GM13977 (cell line): ENCODE measurements around the gene CA5B.
"Not testable (repeated sequence)": the region's sequence is repeated elsewhere in the genome, so short reads cannot be mapped to it uniquely, and the experiment has no call there.

Source experiments
- DNase-seq: peaks from one replicate; pipeline ENCODE4 v3.0.0; 2012; ENCODE audit warnings: low spot score
- CTCF ChIP-seq: IDR thresholded peaks from 2 replicates; pipeline ENCODE4 v1.5.1; 2012; ENCODE audit warnings: mild to moderate bottlenecking, control low read depth; ENCODE audit not compliant: insufficient read depth; ENCODE audit errors: extremely low read depth, missing control alignments
- in situ Hi-C: fragments of 300-500 bp; cut with MboI; formaldehyde crosslinking; loops from one replicate; pipeline ENCODE4 v1.12.0; 2022; ENCODE audit warnings: low sequenced_read_pairs, low pct_unique_long_range_greater_than_20kb, mixed read lengths, inconsistent platforms; ENCODE audit not compliant: unreplicated experiment

Gene CA5B

GRCh38 chrX:15825936-15826335 is 87.9 kb downstream of the CA5B start:
- in situ Hi-C loops = no loop called here
- no peak for DNase-seq
- no peak for TF ChIP-seq CTCF

- in situ Hi-C loops = no loop called here
- DNase-seq = no peak
Measured at GRCh38 chrX:15829217-15829616, 91.1 kb downstream of the CA5B start.

GRCh38 chrX:15831347-15831746 is 93.3 kb downstream of the CA5B start:
- in situ Hi-C loops, DNase-seq: not testable (repeated sequence)

More at GRCh38 chrX:15829217-15829616, 91.1 kb downstream of the CA5B start:
- no peak for TF ChIP-seq CTCF

GRCh38 chrX:15834053-15834452 is 96.0 kb downstream of the CA5B start:
- in situ Hi-C loops = no loop called here
- TF ChIP-seq CTCF = no peak
- DNase-seq = no peak

- no peak for DNase-seq
- in situ Hi-C loops = no loop called here
- TF ChIP-seq CTCF = no peak
Measured at GRCh38 chrX:15834827-15835595, 96.9 kb downstream of the CA5B start.
